VCaP (cell line): ENCODE results near the gene LARGE2.

ENCODE experiments used
- H3K27ac ChIP-seq: fragments of 450-650 bp; 2 replicates; pipeline ENCODE4 v1.5.1; 2017
- TF ChIP-seq, protein P1 (sequence below): fragments of 450-650 bp; conservative IDR thresholded peaks from 2 replicates; pipeline ENCODE4 v1.5.1; 2017; ENCODE audit warnings: mild to moderate bottlenecking, moderate library complexity

The LARGE2 gene

DNA sequence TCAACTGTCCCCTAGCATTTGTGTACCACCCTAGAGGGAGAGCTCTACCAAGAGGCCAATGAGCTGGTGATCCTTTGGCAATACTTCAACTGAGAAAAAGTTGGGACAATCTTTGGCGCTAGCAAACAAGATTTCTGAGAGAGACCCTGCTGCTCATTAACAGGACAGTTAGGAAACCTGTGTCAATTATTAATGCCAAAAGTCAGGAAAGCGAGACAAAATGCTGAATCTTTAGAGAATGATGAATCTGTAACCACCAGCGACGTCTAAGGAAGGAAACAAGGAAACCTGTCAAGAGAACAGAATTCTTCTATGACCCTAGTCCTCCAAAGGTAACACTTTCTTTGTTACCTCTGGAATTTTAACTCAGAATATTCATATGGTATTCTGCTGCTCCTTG lies 19.9 kb downstream of the LARGE2 start:
- H3K27ac ChIP-seq: no peak overlapping the region

DNA sequence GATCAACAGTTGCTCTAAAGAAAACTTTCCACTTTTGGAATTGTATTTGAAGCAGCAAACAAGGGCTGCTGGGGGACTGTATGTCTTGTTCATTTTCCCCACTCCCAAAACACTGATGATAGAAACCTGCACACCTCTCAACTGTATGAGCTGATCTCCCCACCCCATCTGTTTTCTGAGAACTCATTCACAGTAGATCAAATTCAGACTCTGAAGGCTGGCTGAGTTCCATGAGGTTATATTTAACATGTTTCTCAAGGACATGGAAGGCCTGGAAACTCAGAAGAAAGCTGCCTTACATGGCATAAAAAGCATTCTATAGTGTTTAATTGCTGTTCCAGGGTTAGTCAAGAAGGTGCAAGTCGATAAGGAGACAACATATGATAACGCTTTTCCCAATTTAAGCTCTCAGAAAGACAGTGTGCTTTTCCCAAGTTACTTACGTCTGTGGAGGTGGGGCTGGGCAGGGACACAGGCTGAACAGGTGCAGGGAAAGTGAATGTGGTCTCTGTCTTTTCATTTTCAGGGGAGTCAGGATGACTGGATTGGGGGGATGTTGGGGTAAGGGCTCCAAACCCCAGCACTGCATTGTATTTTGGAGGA lies 23.0 kb downstream of the LARGE2 start:
- TF ChIP-seq, protein P1, sequence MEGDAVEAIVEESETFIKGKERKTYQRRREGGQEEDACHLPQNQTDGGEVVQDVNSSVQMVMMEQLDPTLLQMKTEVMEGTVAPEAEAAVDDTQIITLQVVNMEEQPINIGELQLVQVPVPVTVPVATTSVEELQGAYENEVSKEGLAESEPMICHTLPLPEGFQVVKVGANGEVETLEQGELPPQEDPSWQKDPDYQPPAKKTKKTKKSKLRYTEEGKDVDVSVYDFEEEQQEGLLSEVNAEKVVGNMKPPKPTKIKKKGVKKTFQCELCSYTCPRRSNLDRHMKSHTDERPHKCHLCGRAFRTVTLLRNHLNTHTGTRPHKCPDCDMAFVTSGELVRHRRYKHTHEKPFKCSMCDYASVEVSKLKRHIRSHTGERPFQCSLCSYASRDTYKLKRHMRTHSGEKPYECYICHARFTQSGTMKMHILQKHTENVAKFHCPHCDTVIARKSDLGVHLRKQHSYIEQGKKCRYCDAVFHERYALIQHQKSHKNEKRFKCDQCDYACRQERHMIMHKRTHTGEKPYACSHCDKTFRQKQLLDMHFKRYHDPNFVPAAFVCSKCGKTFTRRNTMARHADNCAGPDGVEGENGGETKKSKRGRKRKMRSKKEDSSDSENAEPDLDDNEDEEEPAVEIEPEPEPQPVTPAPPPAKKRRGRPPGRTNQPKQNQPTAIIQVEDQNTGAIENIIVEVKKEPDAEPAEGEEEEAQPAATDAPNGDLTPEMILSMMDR: no peak
- no peak overlapping the region for H3K27ac ChIP-seq

More for the DNA sequence above, 19.9 kb downstream of the LARGE2 start:
- TF ChIP-seq, protein P1: no peak

DNA sequence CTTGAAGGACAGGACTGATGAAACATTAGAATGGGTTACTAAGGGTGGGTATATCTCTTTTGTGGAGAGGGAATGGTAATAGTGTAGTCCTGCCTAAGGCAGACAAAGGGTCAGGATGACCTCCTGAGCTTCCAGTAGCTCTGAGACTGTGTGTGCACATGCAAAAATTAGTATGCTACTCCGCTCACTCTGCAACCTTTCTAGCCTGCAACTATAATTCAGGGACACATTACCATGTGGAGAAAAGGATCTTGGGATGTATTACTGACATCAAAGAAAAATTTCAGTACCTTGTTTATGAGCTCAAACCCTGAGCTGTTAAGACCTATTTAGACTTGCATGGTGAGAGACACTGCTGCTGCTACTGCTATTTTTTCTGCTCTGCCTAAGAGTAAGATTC lies 25.4 kb downstream of the LARGE2 start:
- H3K27ac ChIP-seq: no peak overlapping the region

DNA sequence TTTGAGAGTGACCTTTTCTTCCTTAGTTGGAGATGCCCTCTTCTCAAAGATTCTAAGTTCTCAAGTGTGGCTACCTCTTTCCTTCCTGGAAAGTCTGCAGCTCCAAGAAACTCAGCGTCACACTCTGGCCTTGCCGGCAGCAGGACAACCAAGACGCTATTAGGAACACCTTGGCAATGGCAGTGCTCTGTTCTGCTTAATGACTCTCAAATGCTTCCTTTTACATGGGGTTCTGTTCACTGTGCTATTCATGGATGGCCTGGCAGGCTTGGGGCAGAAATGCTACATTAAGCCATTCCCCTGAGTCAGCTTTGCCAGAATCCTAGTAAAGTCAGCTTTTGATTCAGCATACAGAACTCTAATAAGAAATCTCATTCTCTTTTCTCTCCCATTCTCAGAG lies 25.9 kb downstream of the LARGE2 start:
- TF ChIP-seq, protein P1: no peak
- H3K27ac ChIP-seq: no peak overlapping the region

More for the DNA sequence above, 25.4 kb downstream of the LARGE2 start:
- TF ChIP-seq, protein P1: no peak

DNA sequence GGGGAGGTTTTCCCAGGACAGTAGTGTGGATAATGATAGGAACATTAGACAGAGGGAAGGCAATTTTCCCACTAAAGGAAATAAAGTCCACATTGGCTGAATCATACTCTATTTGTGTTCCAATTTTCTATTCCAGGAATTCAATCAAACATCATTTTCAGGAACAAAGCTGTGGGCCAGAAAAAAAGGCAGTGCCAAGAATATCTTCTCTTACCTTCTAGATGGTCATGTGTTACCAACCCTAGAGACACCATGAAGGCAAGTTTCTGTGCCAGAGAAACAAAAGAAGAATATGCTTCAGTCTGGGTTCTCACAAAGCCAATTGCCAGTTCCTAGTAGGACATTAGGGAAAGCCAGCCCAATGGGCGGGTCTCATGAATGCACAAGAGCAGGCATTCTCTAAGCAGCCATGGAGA lies 27.5 kb downstream of the LARGE2 start:
- TF ChIP-seq, protein P1: no peak
- no peak overlapping the region for H3K27ac ChIP-seq

DNA sequence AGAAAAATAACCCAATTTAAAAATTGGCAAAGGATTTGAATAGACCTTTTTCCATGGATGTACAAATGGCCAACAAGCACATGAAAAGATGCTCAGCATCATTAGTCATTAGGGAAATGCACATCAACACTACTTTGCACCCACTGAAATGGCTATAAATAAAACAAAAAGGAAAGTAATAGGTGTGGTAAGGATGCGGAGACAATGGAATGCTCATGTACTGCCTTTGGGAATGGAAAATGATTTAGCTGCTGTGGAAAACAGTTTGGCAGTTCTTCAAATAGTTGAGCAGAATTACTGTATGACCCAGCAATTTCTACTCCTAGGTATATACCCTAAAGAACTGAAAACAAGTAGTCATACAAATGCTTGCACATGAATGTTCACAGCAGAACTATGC lies 37.4 kb downstream of the LARGE2 start:
- TF ChIP-seq, protein P1: no peak
- no peak overlapping the region for H3K27ac ChIP-seq

DNA sequence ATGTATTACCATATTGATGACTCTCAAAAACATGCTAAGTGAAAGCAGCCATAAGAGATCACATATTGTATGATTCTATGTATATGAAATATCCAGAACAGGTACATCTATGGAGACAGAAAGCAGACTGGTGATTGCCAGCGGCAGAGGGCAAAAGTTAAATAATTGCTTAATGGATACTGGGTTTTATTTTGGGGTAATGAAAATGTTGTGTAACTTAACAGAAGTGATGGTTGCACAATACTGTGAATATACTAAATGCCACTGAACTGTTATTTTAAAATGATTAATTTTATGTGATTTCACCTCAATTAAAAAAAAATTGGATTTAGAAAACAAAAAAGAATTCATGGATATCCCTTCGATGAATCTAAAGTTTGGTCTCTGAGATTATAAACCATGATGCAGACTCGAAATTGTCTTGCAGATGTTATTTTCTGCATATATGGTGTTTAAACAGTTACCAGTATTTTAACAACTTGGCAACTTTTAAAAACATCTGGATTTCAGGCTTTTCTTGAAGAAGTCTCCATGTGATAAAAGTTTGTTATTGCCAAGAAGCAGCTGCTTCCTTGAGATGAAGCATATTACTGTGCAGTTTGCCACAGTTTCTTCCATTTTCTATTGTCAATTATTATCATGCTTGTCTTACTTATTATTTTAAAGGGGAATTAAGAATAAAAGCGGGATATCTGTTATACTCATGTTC lies 38.1 kb downstream of the LARGE2 start:
- TF ChIP-seq, protein P1: no peak
- H3K27ac ChIP-seq: no peak overlapping the region
